HepG2 (cell line): Measurements from ENCODE around the gene MUC4. TPM values are rescaled to one million over a fixed set of nuclear protein-coding genes. Genes with fewer than 3 reads are reported as not detected.
A peak's percentile ranks its signal among the peaks of the same experiment; 100 is the strongest.

Experiments
- ATAC-seq: fragments of 200-7000 bp; cut with Tn5 transposase; 3 replicates; pipeline ENCODE4 v1.9.1; 2020; ENCODE audit warnings: mild to moderate bottlenecking, moderate library complexity
- BruUV-seq: library from RNA; stranded (reverse); fragments of 400-500 nt; replicated peaks from 2 replicates; lab custom pipeline; 2021; lab: Mats Ljungman, UMichigan
- CTCF ChIA-PET: fragments of 300-600 bp; formaldehyde crosslinking; extraction: SDS; loops from one replicate; lab custom pipeline; 2021; ENCODE audit warnings: low total read pairs, inconsistent platforms, low intra/inter-chr PET ratio; lab: Yijun Ruan, JAX
- POLR2A ChIA-PET: fragments of 350-600 bp; sonication (Branson Sonifier 250); formaldehyde crosslinking; loops from one replicate; lab custom pipeline; 2020; ENCODE audit warnings: antibody characterized with exemption, inconsistent platforms; lab: Yijun Ruan, JAX
- DNase-seq: peaks from one replicate; pipeline ENCODE4 v3.0.0-alpha.2; 2015; ENCODE audit warnings: low spot score
- FAIRE-seq: peaks from 3 replicates; lab custom pipeline; 2011; peaks lifted over from hg19 to GRCh38; lab: Jason Lieb, UNC
- H2AFZ ChIP-seq: one replicate; pipeline ENCODE4 v1.6.1; 2011; ENCODE audit warnings: low read length, inconsistent platforms
- H3K27ac ChIP-seq: fragments of 300-600 bp; 3 replicates; pipeline ENCODE4 v1.8.0; 2011; ENCODE audit warnings: mixed run types, mild to moderate bottlenecking, mixed read lengths, low read length, inconsistent platforms; ENCODE audit not compliant: insufficient read depth; ENCODE audit errors: extremely low read length
- H3K27me3 ChIP-seq, 2 experiments: fragments of 200-600 bp in 1 of 2; 2 replicates in 1 of 2; 3 replicates in 1 of 2; pipeline versions ENCODE4 v1.6.0 to v1.8.0; 2011; ENCODE audit warnings: low read length in 2 of 2, mild to moderate bottlenecking in 2 of 2, moderate library complexity in 2 of 2, inconsistent platforms in 1 of 2; ENCODE audit not compliant: insufficient read depth in 2 of 2, control insufficient read depth in 1 of 2
- H3K36me3 ChIP-seq, 2 experiments: fragments of 200-600 bp in 1 of 2; replicated peaks in 1 of 2; 2 replicates in 1 of 2; 3 replicates in 1 of 2; pipeline versions ENCODE4 v1.5.1 to v1.8.0; 2011; ENCODE audit warnings: low read length in 2 of 2, inconsistent platforms in 1 of 2; ENCODE audit not compliant: insufficient read depth in 2 of 2, control insufficient read depth in 1 of 2
- H3K4me1 ChIP-seq: 2 replicates; pipeline ENCODE4 v1.5.1; 2012; ENCODE audit warnings: low read length, inconsistent platforms; ENCODE audit not compliant: insufficient read depth
- H3K4me2 ChIP-seq: 2 replicates; pipeline ENCODE4 v1.6.0; 2011; ENCODE audit warnings: low read depth, low read length, inconsistent platforms
- H3K4me3 ChIP-seq, 3 experiments: fragments of 200-600 bp in 1 of 3; sonication (generic), shearing (Covaris generic) in 1 of 3; replicated peaks in 1 of 3; 2 replicates each; pipeline ENCODE4 v1.5.1; 2011 to 2016; ENCODE audit warnings: low read length in 3 of 3, inconsistent platforms in 2 of 3, low read depth in 2 of 3, mild to moderate bottlenecking in 2 of 3, control low read depth in 1 of 3, mixed read lengths in 1 of 3; ENCODE audit not compliant: insufficient read depth in 1 of 3
- H3K79me2 ChIP-seq: one replicate; pipeline ENCODE4 v1.6.1; 2011; ENCODE audit warnings: low read length, inconsistent platforms; ENCODE audit not compliant: insufficient read depth
- H3K9ac ChIP-seq: 2 replicates; pipeline ENCODE4 v1.6.0; 2011; ENCODE audit warnings: mild to moderate bottlenecking, low read depth, low read length, inconsistent platforms; ENCODE audit not compliant: insufficient read depth
- H3K9me3 ChIP-seq: 2 replicates; pipeline ENCODE4 v1.5.1; 2012; ENCODE audit warnings: mild to moderate bottlenecking, low read length
- H4K20me1 ChIP-seq: 2 replicates; pipeline ENCODE4 v1.6.0; 2011; ENCODE audit warnings: inconsistent platforms, mild to moderate bottlenecking, low read length, moderate library complexity; ENCODE audit not compliant: insufficient read depth
- USF2 ChIP-seq, 2 experiments: sonication (generic) in 1 of 2; formaldehyde crosslinking in 1 of 2; IDR thresholded peaks; 2 replicates each; pipeline versions ENCODE4 v1.5.1 to v1.6.1; 2011 to 2020; ENCODE audit warnings: borderline replicate concordance in 1 of 2, low read depth in 1 of 2, low read length in 1 of 2, mild to moderate bottlenecking in 1 of 2, missing genetic modification reagents in 1 of 2, moderate library complexity in 1 of 2
- ZNF382 ChIP-seq: sonication (generic); formaldehyde crosslinking; IDR thresholded peaks from 2 replicates; pipeline ENCODE4 v1.5.0; 2020; ENCODE audit warnings: missing genetic modification reagents, mild to moderate bottlenecking, borderline replicate concordance
- ZNF737 ChIP-seq: sonication (generic); formaldehyde crosslinking; IDR thresholded peaks from 2 replicates; pipeline ENCODE4 v1.5.0; 2020; ENCODE audit warnings: missing genetic modification reagents, mild to moderate bottlenecking, borderline replicate concordance
- WGBS: methylation state at CpG from one replicate; pipeline ENCODE4 v1.1.6; 2017; ENCODE audit warnings: low lambda C conversion rate; 5-methylcytosine and 5-hydroxymethylcytosine counted together
- in situ Hi-C: cut with HindIII; loops from 2 replicates; pipeline ENCODE4 v1.10.0; 2017; ENCODE audit warnings: low pct_unique_long_range_greater_than_20kb; ENCODE audit not compliant: extremely low pct_ligation_motif_present
- intact Hi-C: fragments of 100-400 bp; cut with micrococcal nuclease; formaldehyde crosslinking; loops from one replicate; pipeline ENCODE4 v1.10.0; 2022; ENCODE audit not compliant: unreplicated experiment
- polyA plus RNA-seq, 8 experiments: library from polyadenylated mRNA; depleted of rRNA in 3 of 8; stranded (reverse) in 7 of 8; unstranded in 1 of 8; fragments of >200 nt; fragmentation: Illumina TruSeq in 4 of 8; extraction: Trizol in 4 of 8; gene quantifications; 2 replicates each; pipeline versions ENCODE4 v1.2.1 to v1.2.3, GENCODE V29; 2011 to 2016; ENCODE audit warnings: low read depth in 4 of 8, missing spikeins in 1 of 8, mixed read lengths in 1 of 8; ENCODE audit not compliant: insufficient read depth in 1 of 8
- total RNA-seq, 5 experiments: library from RNA; depleted of rRNA; stranded (reverse); fragments of >200 nt; fragmentation: Illumina TruSeq; extraction: Trizol; gene quantifications; 2 replicates each; pipeline ENCODE4 v1.2.3, GENCODE V29; 2016; ENCODE audit warnings: low read depth in 1 of 5

The MUC4 gene
- total and polyA plus RNA-seq, 2 of the 13 experiments (the other 11 are each of a cell fraction or from before 2014, with no cell fraction given): not detected

GRCh38 chr3:195732940-195733339, 78.8 kb downstream of the MUC4 start (continued):
- no peak for TF ChIP-seq ZNF737

- BruUV-seq: no TSS peak
- Histone ChIP-seq H4K20me1 (no peaks in the 10 kb centered on the region), H3K27me3 (no peaks in the 10 kb centered on the region; a peak in 1 of 5 replicates), H3K4me3 (no peak overlapping the region), H3K79me2 (no peaks in the 10 kb centered on the region), H3K27ac (no peak overlapping the region), H3K4me2 (no peak overlapping the region), H3K9me3 (no peaks in the 10 kb centered on the region), H3K36me3 (no peaks in the 10 kb centered on the region), H3K9ac (no peak overlapping the region), H3K4me1 (0 out of 2 replicates have a peak, but pooled peaks cover 8% of the 10 kb centered on the region), H2AFZ (no peak overlapping the region)
- 61% methylated on average over 11 of the region's 11 CpGs for WGBS
- CTCF ChIA-PET: no interaction called here
- in situ Hi-C loops: no loop called here
- POLR2A ChIA-PET: no interaction called here
- DNase-seq (no peak), FAIRE-seq (no peak), ATAC-seq (peak; percentile 49)
- TF ChIP-seq ZNF382 (CRISPR knock-in tag) (no peak), USF2 (IDR thresholded peaks at IDR 0.05; ENCODE audit: low read depth, low read length) (0 out of 2 replicates have a peak, but pooled peaks have one; percentile 25), USF2 (CRISPR knock-in tag; IDR thresholded peaks at IDR 0.05; ENCODE audit: borderline replicate concordance) (no peak; the same call in 1 of the 2 replicates)
- intact Hi-C loops: no loop called here
These were observed 80.3 kb downstream of the MUC4 start for GRCh38 chr3:195731356-195731905.
